ENCODE measurements around the gene LBH.

Gene LBH

DNA sequence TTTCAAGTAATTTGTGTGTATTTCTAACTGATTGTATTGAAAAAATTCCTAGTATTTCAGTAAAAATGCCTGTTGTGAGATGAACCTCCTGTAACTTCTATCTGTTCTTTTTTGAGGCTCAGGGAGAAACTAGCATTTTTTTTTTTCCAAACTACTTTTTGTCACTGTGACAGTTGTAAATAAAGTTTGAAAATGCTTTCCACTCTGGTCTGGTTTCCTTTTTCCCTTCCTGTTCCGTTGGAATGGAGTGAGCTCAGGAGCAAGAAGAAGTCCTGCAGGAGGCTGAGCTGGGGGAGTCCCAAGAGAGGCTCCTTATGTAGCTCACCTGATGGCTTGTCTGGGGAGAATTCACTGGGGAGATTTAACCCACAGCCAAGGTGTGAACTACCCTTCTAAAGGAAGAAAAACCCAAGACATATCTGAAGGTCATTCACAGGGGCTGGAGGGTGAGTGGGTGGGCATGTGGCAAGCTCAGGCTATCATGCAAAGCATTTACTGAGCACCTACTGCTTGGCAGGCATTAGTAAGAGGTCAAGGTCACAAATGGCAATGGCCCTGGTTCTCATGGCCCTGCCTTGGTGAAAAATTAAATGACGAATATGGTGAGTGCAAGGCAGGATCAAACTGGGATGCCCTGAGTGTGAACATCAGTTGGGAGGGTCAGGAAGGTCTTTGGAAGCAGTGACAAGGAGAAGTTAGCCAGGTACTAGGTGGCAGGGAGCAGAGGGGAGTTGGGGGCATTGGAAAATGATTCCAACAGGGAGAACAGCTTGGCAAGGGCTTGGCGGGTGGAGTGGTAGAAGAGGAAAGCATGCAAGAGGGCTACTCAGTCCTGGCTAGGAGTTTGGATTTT, 28.7 kb downstream of the LBH start:
- H4K8ac ChIP-seq (ENCODE audit: low read depth, low read length): no peak overlapping the region
- H3K4me2 ChIP-seq (ENCODE audit: low read length): no peak overlapping the region
- no peak overlapping the region for H3K9ac ChIP-seq (ENCODE audit: low read length)
- H3K56ac ChIP-seq (ENCODE audit: low read length): no peak overlapping the region
- WGBS (ENCODE audit: extremely low coverage, insufficient coverage, low lambda C conversion rate): no CpG with 5 or more reads among the region's 3 CpGs
- no peak overlapping the region for H2BK15ac ChIP-seq (replicated peaks; ENCODE audit: low read depth)
- no peak overlapping the region for H4K5ac ChIP-seq (ENCODE audit: low read length)
- H2BK5ac ChIP-seq (ENCODE audit: low read length): no peak overlapping the region
- H3K4ac ChIP-seq (ENCODE audit: low read depth, low read length): no peak overlapping the region
- no peaks in the 10 kb centered on the region for H3K27me3 ChIP-seq (ENCODE audit: insufficient read depth, low read length, poor library complexity)
- no peak overlapping the region for H3K23ac ChIP-seq (ENCODE audit: low read length)
- no peak overlapping the region for H2BK120ac ChIP-seq (ENCODE audit: low read depth, low read length)
- H2AK5ac ChIP-seq (ENCODE audit: low read length): no peak overlapping the region
- no peaks in the 10 kb centered on the region for H3K4me1 ChIP-seq (ENCODE audit: control insufficient read depth, low read depth, low read length)
- no peak overlapping the region for H3K18ac ChIP-seq (ENCODE audit: low read length)
- H3K27ac ChIP-seq (ENCODE audit: low read depth, low read length): no peak overlapping the region
- H3K79me2 ChIP-seq (ENCODE audit: control insufficient read depth, insufficient read depth, low read length): peaks cover 4% of the 10 kb centered on the region
- no peak overlapping the region for H3K4me3 ChIP-seq (ENCODE audit: low read length)
- peaks cover 12% of the 10 kb centered on the region for H3K36me3 ChIP-seq (ENCODE audit: control insufficient read depth, insufficient read depth, low read length)
- DNase-seq: no peak
- peaks cover 16% of the 10 kb centered on the region for H3K79me1 ChIP-seq (ENCODE audit: low read length)

DNA sequence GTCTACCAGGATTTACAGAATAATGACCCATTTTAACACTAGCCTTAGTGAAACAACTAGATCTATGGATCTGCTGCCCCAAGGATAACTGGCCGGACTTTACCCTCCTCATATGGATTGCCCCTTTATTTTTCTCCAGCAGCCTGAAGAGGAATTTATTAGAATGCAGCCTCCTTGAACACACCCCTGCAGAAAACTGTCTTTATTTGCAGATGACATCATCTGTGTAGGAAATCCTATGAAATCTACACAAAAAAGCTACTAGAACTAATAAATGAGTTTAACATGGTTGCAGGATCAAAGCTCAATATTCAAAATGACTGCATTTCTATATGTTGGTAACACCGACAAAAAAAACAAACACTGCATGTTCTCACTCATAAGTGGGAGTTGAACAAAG, 29.6 kb downstream of the LBH start:
- no peak overlapping the region for H3K4me2 ChIP-seq (ENCODE audit: low read length)
- no peak overlapping the region for H3K9ac ChIP-seq (ENCODE audit: low read length)
- H3K79me2 ChIP-seq (ENCODE audit: control insufficient read depth, insufficient read depth, low read length): no peaks in the 10 kb centered on the region
- WGBS (ENCODE audit: extremely low coverage, insufficient coverage, low lambda C conversion rate): no CpG with 5 or more reads among the region's 2 CpGs
- no peak overlapping the region for H2BK15ac ChIP-seq (replicated peaks; ENCODE audit: low read depth)
- no peak for DNase-seq
- no peak overlapping the region for H3K27ac ChIP-seq (ENCODE audit: low read depth, low read length)
- peaks cover 12% of the 10 kb centered on the region for H3K36me3 ChIP-seq (ENCODE audit: control insufficient read depth, insufficient read depth, low read length)
- peaks cover 10% of the 10 kb centered on the region for H3K79me1 ChIP-seq (ENCODE audit: low read length)
- no peak overlapping the region for H4K8ac ChIP-seq (ENCODE audit: low read depth, low read length)
- no peaks in the 10 kb centered on the region for H3K4me1 ChIP-seq (ENCODE audit: control insufficient read depth, low read depth, low read length)
- H2AK5ac ChIP-seq (ENCODE audit: low read length): no peak overlapping the region
- H3K4me3 ChIP-seq (ENCODE audit: low read length): no peak overlapping the region
- H3K23ac ChIP-seq (ENCODE audit: low read length): no peak overlapping the region
- H4K5ac ChIP-seq (ENCODE audit: low read length): no peak overlapping the region
- H3K18ac ChIP-seq (ENCODE audit: low read length): no peak overlapping the region
- H2BK120ac ChIP-seq (ENCODE audit: low read depth, low read length): no peak overlapping the region
- no peaks in the 10 kb centered on the region for H3K27me3 ChIP-seq (ENCODE audit: insufficient read depth, low read length, poor library complexity)
- H3K4ac ChIP-seq (ENCODE audit: low read depth, low read length): no peak overlapping the region
- no peak overlapping the region for H3K56ac ChIP-seq (ENCODE audit: low read length)
- H2BK5ac ChIP-seq (ENCODE audit: low read length): no peak overlapping the region

DNA sequence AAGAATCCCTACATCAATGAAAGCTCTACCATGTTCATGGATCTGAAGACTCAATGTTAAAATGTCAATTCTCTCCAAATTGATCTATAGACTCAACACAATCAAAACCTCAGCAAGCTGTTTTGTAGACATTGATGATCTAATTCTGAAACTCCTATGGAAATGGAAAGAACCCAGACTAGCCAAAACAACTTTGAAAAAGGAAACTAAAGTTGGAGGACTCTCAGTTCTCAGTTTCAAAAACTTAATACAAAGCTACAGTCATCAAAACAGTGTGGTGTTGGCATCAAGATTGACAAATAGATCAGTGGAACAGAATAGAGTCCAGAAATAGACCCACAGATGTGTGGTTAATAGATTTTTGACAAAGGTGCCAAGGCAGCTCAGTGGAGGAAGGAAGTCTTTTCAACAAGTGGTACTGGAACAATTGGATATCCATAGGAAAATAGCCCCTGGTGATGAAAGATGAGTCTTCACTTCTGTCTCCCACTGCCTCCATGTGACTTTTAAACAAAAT, 30.4 kb downstream of the LBH start:
- Histone ChIP-seq H3K4me2 (ENCODE audit: low read length) (no peak overlapping the region), H3K27ac (ENCODE audit: low read depth, low read length) (no peak overlapping the region), H4K5ac (ENCODE audit: low read length) (no peak overlapping the region), H2BK5ac (ENCODE audit: low read length) (no peak overlapping the region), H3K18ac (ENCODE audit: low read length) (no peak overlapping the region), H3K79me1 (ENCODE audit: low read length) (peaks cover 5% of the 10 kb centered on the region), H3K36me3 (ENCODE audit: control insufficient read depth, insufficient read depth, low read length) (peaks cover 12% of the 10 kb centered on the region), H2BK15ac (replicated peaks; ENCODE audit: low read depth) (no peak overlapping the region), H4K8ac (ENCODE audit: low read depth, low read length) (no peak overlapping the region), H3K4ac (ENCODE audit: low read depth, low read length) (no peak overlapping the region), H3K9ac (ENCODE audit: low read length) (no peak overlapping the region), H3K23ac (ENCODE audit: low read length) (no peak overlapping the region), H3K4me3 (ENCODE audit: low read length) (no peak overlapping the region), H3K27me3 (ENCODE audit: insufficient read depth, low read length, poor library complexity) (no peaks in the 10 kb centered on the region), H3K4me1 (ENCODE audit: control insufficient read depth, low read depth, low read length) (no peaks in the 10 kb centered on the region), H3K79me2 (ENCODE audit: control insufficient read depth, insufficient read depth, low read length) (no peaks in the 10 kb centered on the region), H3K56ac (ENCODE audit: low read length) (no peak overlapping the region), H2AK5ac (ENCODE audit: low read length) (no peak overlapping the region), H2BK120ac (ENCODE audit: low read depth, low read length) (no peak overlapping the region)
- no peak for DNase-seq

DNA sequence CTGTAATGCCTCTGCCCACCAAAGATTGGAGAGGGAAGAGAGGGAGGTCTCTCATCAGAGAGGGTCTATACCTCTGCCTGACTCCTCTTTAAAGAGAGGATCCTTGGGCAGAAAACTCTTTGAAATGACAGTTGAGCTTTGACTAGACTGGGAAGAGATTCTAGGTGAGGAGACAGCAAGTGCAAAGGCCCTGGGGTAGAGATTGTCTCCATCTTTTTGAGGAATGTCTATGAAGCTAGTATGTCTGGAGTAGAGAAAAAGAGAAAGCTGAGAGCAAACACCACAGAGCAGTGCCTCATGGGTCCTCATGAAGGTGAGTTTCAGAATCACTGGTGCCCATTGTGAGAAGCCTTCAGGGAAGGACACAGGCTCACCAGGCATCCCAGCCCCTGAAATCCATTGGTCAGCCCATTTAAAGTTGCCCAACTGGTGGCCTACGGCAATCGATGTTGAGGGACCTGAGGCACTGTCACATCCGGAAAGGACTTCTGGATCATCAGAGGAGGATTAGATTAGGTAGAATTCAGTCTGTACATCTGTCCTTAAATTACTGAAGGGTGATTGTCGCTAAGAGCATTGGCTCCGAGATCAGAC, 31.5 kb downstream of the LBH start:
- H3K23ac ChIP-seq (ENCODE audit: low read length): no peak overlapping the region
- no peak overlapping the region for H2BK120ac ChIP-seq (ENCODE audit: low read depth, low read length)
- DNase-seq: no peak
- no CpG with 5 or more reads among the region's 5 CpGs for WGBS (ENCODE audit: extremely low coverage, insufficient coverage, low lambda C conversion rate)
- H2AK5ac ChIP-seq (ENCODE audit: low read length): no peak overlapping the region
- H3K79me2 ChIP-seq (ENCODE audit: control insufficient read depth, insufficient read depth, low read length): no peaks in the 10 kb centered on the region
- peaks cover 11% of the 10 kb centered on the region for H3K36me3 ChIP-seq (ENCODE audit: control insufficient read depth, insufficient read depth, low read length)
- H3K4me2 ChIP-seq (ENCODE audit: low read length): no peak overlapping the region
- no peaks in the 10 kb centered on the region for H3K27me3 ChIP-seq (ENCODE audit: insufficient read depth, low read length, poor library complexity)
- peaks cover 4% of the 10 kb centered on the region for H3K79me1 ChIP-seq (ENCODE audit: low read length)
- H3K4me1 ChIP-seq (ENCODE audit: control insufficient read depth, low read depth, low read length): no peaks in the 10 kb centered on the region
- H3K56ac ChIP-seq (ENCODE audit: low read length): no peak overlapping the region
- no peak overlapping the region for H2BK15ac ChIP-seq (replicated peaks; ENCODE audit: low read depth)
- H3K27ac ChIP-seq (ENCODE audit: low read depth, low read length): no peak overlapping the region
- no peak overlapping the region for H3K18ac ChIP-seq (ENCODE audit: low read length)
- H3K4ac ChIP-seq (ENCODE audit: low read depth, low read length): no peak overlapping the region
- H2BK5ac ChIP-seq (ENCODE audit: low read length): no peak overlapping the region
- no peak overlapping the region for H3K9ac ChIP-seq (ENCODE audit: low read length)
- H4K5ac ChIP-seq (ENCODE audit: low read length): no peak overlapping the region
- H4K8ac ChIP-seq (ENCODE audit: low read depth, low read length): no peak overlapping the region
- H3K4me3 ChIP-seq (ENCODE audit: low read length): no peak overlapping the region

DNA sequence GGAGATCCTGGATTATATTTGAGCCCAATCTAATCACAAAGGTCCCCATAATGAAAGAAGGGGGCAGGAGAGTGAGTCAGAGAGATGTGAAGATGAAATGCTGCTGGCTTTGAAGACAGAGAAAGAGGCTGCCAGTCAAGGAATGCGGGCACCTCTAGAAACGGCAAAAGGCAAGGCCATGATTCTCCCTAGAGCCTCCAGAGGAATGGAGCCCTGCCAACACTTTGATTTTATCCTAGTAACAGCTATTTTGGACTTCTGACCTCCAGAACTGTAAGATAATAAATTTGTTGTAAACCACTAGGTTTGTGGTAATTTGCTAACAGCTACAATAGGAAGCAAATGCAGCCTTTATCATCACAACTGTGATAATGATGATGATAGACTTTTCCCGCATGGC, 32.9 kb downstream of the LBH start:
- Histone ChIP-seq H3K4me3 (ENCODE audit: low read length) (no peak overlapping the region), H3K9ac (ENCODE audit: low read length) (no peak overlapping the region), H3K27me3 (ENCODE audit: insufficient read depth, low read length, poor library complexity) (no peaks in the 10 kb centered on the region), H4K8ac (ENCODE audit: low read depth, low read length) (no peak overlapping the region), H3K36me3 (ENCODE audit: control insufficient read depth, insufficient read depth, low read length) (peaks cover 1% of the 10 kb centered on the region), H3K4me2 (ENCODE audit: low read length) (no peak overlapping the region), H3K4ac (ENCODE audit: low read depth, low read length) (no peak overlapping the region), H2BK5ac (ENCODE audit: low read length) (no peak overlapping the region), H3K4me1 (ENCODE audit: control insufficient read depth, low read depth, low read length) (no peaks in the 10 kb centered on the region), H3K79me2 (ENCODE audit: control insufficient read depth, insufficient read depth, low read length) (no peaks in the 10 kb centered on the region), H3K56ac (ENCODE audit: low read length) (no peak overlapping the region), H3K23ac (ENCODE audit: low read length) (no peak overlapping the region), H4K5ac (ENCODE audit: low read length) (no peak overlapping the region), H3K79me1 (ENCODE audit: low read length) (no peaks in the 10 kb centered on the region), H2AK5ac (ENCODE audit: low read length) (no peak overlapping the region), H2BK15ac (replicated peaks; ENCODE audit: low read depth) (no peak overlapping the region), H3K18ac (ENCODE audit: low read length) (no peak overlapping the region), H3K27ac (ENCODE audit: low read depth, low read length) (no peak overlapping the region), H2BK120ac (ENCODE audit: low read depth, low read length) (no peak overlapping the region)
- WGBS (ENCODE audit: extremely low coverage, insufficient coverage, low lambda C conversion rate): no CpG with 5 or more reads among the region's 3 CpGs
- DNase-seq: peak; percentile 23
